GM23338 (cell line): ENCODE measurements around the gene RPL28. TPM values are rescaled to one million over a fixed set of nuclear protein-coding genes. Genes with fewer than 3 reads are reported as not detected.
"Not testable (repeated sequence)": the region's sequence is repeated elsewhere in the genome, so short reads cannot be mapped to it uniquely, and the experiment has no call there.

ENCODE experiments used
- ATAC-seq: fragments of 200-7000 bp; cut with Tn5 transposase; 3 replicates; pipeline ENCODE4 v1.9.1; 2020
- DNase-seq: peaks from one replicate; pipeline ENCODE4 v3.0.0-alpha.2; 2015; ENCODE audit warnings: low spot score
- H2AFZ ChIP-seq: fragments of 200-600 bp; sonication (generic); 2 replicates; pipeline ENCODE4 v1.8.0; 2016; ENCODE audit warnings: antibody characterized with exemption, mild to moderate bottlenecking, moderate library complexity
- H3F3A ChIP-seq: fragments of 200-600 bp; sonication (generic); replicated peaks from 2 replicates; pipeline ENCODE4 v1.8.0; 2017; ENCODE audit warnings: antibody characterized with exemption, mixed run types, low read depth
- H3K27ac ChIP-seq: fragments of 200-600 bp; sonication (generic); 2 replicates; pipeline ENCODE4 v1.6.1; 2016; ENCODE audit warnings: low read depth
- H3K27me3 ChIP-seq: fragments of 200-600 bp; sonication (generic); 2 replicates; pipeline ENCODE4 v1.8.0; 2016; ENCODE audit warnings: mild to moderate bottlenecking, mixed run types, moderate library complexity; ENCODE audit not compliant: insufficient read depth
- H3K36me3 ChIP-seq: fragments of 200-600 bp; sonication (generic); 2 replicates; pipeline ENCODE4 v1.8.0; 2016; ENCODE audit warnings: mild to moderate bottlenecking; ENCODE audit not compliant: insufficient read depth
- H3K4me1 ChIP-seq: fragments of 200-600 bp; sonication (generic); 2 replicates; pipeline ENCODE4 v1.8.0; 2016; ENCODE audit warnings: mild to moderate bottlenecking, moderate library complexity; ENCODE audit not compliant: insufficient read depth
- H3K4me2 ChIP-seq: fragments of 200-600 bp; sonication (generic); 2 replicates; pipeline ENCODE4 v1.7.1; 2017; ENCODE audit warnings: mixed run types
- H3K4me3 ChIP-seq: fragments of 200-600 bp; sonication (generic); 2 replicates; pipeline ENCODE4 v1.6.1; 2016; ENCODE audit warnings: mixed run types
- H3K79me2 ChIP-seq: fragments of 200-600 bp; sonication (generic); replicated peaks from 2 replicates; pipeline ENCODE4 v1.8.0; 2017; ENCODE audit warnings: mild to moderate bottlenecking; ENCODE audit not compliant: insufficient read depth
- H3K9me2 ChIP-seq: fragments of 200-600 bp; sonication (generic); 2 replicates; pipeline ENCODE4 v1.8.0; 2017; ENCODE audit not compliant: insufficient read depth
- H4K20me1 ChIP-seq: fragments of 200-600 bp; sonication (generic); replicated peaks from 2 replicates; pipeline ENCODE4 v1.8.0; 2017; ENCODE audit warnings: mild to moderate bottlenecking; ENCODE audit not compliant: insufficient read depth
- H3K27ac Mint-ChIP-seq: 2 replicates; pipeline ENCODE4 v1.8.0; 2020; ENCODE audit warnings: inconsistent platforms, mild to moderate bottlenecking, moderate library complexity, mixed read lengths
- H3K27me3 Mint-ChIP-seq: 3 replicates; pipeline ENCODE4 v1.8.0; 2022; ENCODE audit warnings: low read depth, mild to moderate bottlenecking, moderate library complexity, mixed read lengths, inconsistent platforms; ENCODE audit not compliant: insufficient read depth, poor library complexity
- H3K36me3 Mint-ChIP-seq: 3 replicates; pipeline ENCODE4 v1.8.0; 2021; ENCODE audit warnings: low read depth, mild to moderate bottlenecking, inconsistent platforms, moderate library complexity, mixed read lengths
- H3K4me1 Mint-ChIP-seq: 3 replicates; pipeline ENCODE4 v1.8.0; 2020; ENCODE audit warnings: mild to moderate bottlenecking, inconsistent platforms, mixed read lengths
- H3K4me3 Mint-ChIP-seq: 3 replicates; pipeline ENCODE4 v1.8.0; 2021; ENCODE audit warnings: moderate library complexity, mild to moderate bottlenecking, inconsistent platforms, mixed read lengths
- H3K9me3 Mint-ChIP-seq: 3 replicates; pipeline ENCODE4 v1.8.0; 2020; ENCODE audit warnings: moderate library complexity, mild to moderate bottlenecking, inconsistent platforms, mixed read lengths
- CREB1 ChIP-seq: fragments of 250-450 bp; sonication (Bioruptor Pico); IDR thresholded peaks from 2 replicates; pipeline ENCODE4 v1.5.0; 2020; ENCODE audit warnings: low read depth, mild to moderate bottlenecking, moderate library complexity
- POLR2AphosphoS5 ChIP-seq: IDR thresholded peaks from 2 replicates; pipeline ENCODE4 v1.6.1; 2016; ENCODE audit warnings: antibody characterized with exemption, low read depth
- STAT1 ChIP-seq: IDR thresholded peaks from one replicate; pipeline ENCODE4 v1.6.1; 2016; ENCODE audit warnings: antibody characterized with exemption; ENCODE audit not compliant: unreplicated experiment
- ZNF331 ChIP-seq: fragments of 250-450 bp; sonication (Bioruptor Pico); IDR thresholded peaks from 2 replicates; pipeline ENCODE4 v1.5.0; 2020; ENCODE audit warnings: low read depth, mild to moderate bottlenecking, moderate library complexity
- ZNF462 ChIP-seq: fragments of 250-450 bp; sonication (Bioruptor Pico); IDR thresholded peaks from 2 replicates; pipeline ENCODE4 v1.5.0; 2020; ENCODE audit warnings: mild to moderate bottlenecking, moderate library complexity
- polyA plus RNA-seq: library from polyadenylated mRNA; unstranded; fragments of >200 nt; fragmentation: Nextera tagmentation; extraction: Ambion mirVana; gene quantifications from 2 replicates; pipeline ENCODE4 v1.2.1, GENCODE V29; 2016
- total RNA-seq: library from RNA; depleted of rRNA; stranded (reverse); fragments of >200 nt; shearing (Covaris generic); gene quantifications from 2 replicates; pipeline ENCODE4 v1.2.3, GENCODE V29; 2014
- TF ChIP-seq, protein P1 (sequence below): IDR thresholded peaks from 2 replicates; pipeline ENCODE4 v1.6.1; 2016; ENCODE audit warnings: antibody characterized with exemption

RPL28 gene
- total and polyA plus RNA-seq, 2 experiments from 2014 or later: 737 to 1,528 TPM

DNA sequence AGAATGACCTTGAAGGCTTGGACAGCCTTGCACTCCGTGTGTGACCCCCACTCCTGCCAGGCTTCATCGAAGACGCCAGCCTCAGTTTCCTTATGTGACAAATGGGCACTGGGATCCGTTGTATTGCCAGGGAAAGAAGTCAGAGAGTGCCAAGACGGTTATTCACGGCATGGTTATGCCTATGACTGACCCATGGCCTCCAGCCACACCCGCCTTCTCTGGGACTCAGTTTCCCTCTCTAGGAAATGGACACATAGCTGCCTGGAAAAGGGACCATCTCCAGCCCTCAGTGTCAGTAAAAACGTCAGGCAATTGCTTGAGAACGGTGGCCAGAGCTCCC lies 22.8 kb downstream of the RPL28 start (continued):
- TF ChIP-seq ZNF462 (no peak), POLR2AphosphoS5 (no peak), ZNF331 (CRISPR knock-in tag) (no peak), STAT1 (no peak), CREB1 (no peak)
- TF ChIP-seq, protein P1, sequence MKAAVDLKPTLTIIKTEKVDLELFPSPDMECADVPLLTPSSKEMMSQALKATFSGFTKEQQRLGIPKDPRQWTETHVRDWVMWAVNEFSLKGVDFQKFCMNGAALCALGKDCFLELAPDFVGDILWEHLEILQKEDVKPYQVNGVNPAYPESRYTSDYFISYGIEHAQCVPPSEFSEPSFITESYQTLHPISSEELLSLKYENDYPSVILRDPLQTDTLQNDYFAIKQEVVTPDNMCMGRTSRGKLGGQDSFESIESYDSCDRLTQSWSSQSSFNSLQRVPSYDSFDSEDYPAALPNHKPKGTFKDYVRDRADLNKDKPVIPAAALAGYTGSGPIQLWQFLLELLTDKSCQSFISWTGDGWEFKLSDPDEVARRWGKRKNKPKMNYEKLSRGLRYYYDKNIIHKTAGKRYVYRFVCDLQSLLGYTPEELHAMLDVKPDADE: no peak

DNA sequence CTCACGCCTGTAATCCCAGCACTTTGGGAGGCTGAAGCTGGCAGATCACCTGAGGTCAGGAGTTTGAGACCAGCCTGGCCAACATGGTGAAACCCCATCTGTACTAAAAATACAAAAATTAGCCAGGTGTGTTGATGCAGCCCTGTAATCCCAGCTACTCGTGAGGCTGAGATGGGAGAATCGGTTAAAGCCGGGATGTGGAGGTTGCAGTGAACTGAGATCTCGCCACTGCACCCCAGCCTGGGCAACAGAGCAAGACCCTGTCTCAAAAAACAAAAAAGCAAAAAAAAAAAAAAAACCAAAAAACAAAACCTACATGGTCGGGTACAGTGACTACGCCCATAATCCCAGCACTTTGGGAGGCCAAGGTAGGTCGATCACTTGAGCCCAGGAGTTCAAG lies 23.4 kb downstream of the RPL28 start:
- H3K27me3 Mint-ChIP-seq: peaks cover 25% of the 10 kb centered on the region
- not testable (repeated sequence) for H2AFZ ChIP-seq, H3K4me2 ChIP-seq, H3K27me3 ChIP-seq, H3K27ac Mint-ChIP-seq, ATAC-seq, H3K4me3 Mint-ChIP-seq, H3K27ac ChIP-seq, H3K9me2 ChIP-seq, H3K4me3 ChIP-seq, DNase-seq
- peaks cover 30% of the 10 kb centered on the region for H4K20me1 ChIP-seq
- peaks cover 12% of the 10 kb centered on the region for H3K4me1 ChIP-seq
- H3K36me3 ChIP-seq: peaks cover 23% of the 10 kb centered on the region
- peaks cover 32% of the 10 kb centered on the region for H3K79me2 ChIP-seq
- peaks cover 53% of the 10 kb centered on the region for H3K36me3 Mint-ChIP-seq
- H3K4me1 Mint-ChIP-seq: peaks cover 18% of the 10 kb centered on the region
- H3F3A ChIP-seq: peaks cover 27% of the 10 kb centered on the region
- H3K9me3 Mint-ChIP-seq: peaks cover 30% of the 10 kb centered on the region
